Measurements from ENCODE around the gene RNF157.

The RNF157 gene

DNA sequence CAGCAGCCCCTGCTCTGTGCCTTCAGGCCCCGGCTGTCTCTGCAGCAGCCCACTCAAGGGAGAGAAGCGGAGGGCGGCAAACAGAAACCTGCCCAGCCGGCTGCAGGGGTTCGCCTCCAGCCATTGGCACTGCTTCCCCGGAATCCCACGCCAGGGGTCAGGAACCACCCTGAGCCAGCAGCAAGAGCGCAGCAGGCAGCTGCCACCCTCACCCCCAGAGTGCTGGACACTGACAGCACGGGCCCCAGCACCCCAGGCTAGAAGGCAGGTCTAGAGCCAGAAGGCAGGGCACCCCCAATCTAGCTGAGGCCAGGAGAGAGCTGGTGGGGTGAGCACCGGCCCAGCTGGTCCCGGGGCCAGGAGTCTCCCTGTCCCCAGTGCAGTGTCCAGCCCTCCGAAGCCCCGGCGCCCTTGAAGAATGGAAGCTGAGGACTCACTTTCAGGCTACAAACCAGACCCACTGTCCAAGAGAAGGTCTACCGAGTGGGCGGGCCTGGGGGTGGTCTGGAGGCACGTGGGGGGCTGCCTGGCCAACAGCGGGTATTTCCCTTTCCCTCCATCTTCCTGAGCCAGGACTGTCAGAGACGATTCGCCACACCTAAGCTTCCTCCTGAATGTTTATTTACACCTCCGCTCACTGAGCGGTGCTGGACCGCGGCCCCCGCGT is 33.3 kb upstream of the RNF157 start:
- Histone ChIP-seq H3K4me1 (ENCODE audit: control extremely low read depth in 1 of 4, control insufficient read depth in 4 of 4, insufficient read depth in 4 of 4, low read length in 3 of 4) (peaks cover 0 to 75% (median 50%) of the 10 kb centered on the region in 4 experiments), H3K27me3 (replicated peaks in 2 of 5; ENCODE audit: control insufficient read depth in 4 of 5, insufficient read depth in 5 of 5, low read length in 4 of 5) (no peaks in the 10 kb centered on the region), H3K4me3 (ENCODE audit: control insufficient read depth in 1 of 7, extremely low read depth in 1 of 7, insufficient read depth in 4 of 7, low read depth in 2 of 7, low read length in 6 of 7) (peak overlapping the region in 2 of 7 experiments; percentile 48 to 63), H3K27ac (ENCODE audit: insufficient read depth in 1 of 2, low read depth in 1 of 2, low read length in 2 of 2, poor library complexity in 1 of 2, severe bottlenecking in 2 of 2) (no peak overlapping the region), H3K9me3 (ENCODE audit: control extremely low read depth in 1 of 5, control insufficient read depth in 4 of 5, insufficient read depth in 2 of 5, low read depth in 1 of 5, low read length in 4 of 5) (no peaks in the 10 kb centered on the region), H3K36me3 (ENCODE audit: control insufficient read depth in 4 of 4, insufficient read depth in 4 of 4, low read length in 3 of 4) (peaks cover 0 to 24% (median 10%) of the 10 kb centered on the region in 4 experiments)
- CTCF ChIA-PET, result interaction anchor here (1.1 to 7.4 kb wide), 6 partner anchors 21 to 169 kb away, joined by 3 to 35 read pairs (median 4); partner anchors contain the start of gene FOXJ1
- POLR2A ChIA-PET, result interaction anchor here (1.3 kb wide), 1 partner anchor 9 kb away, joined by 4 read pairs; the partner anchor contains the start of gene UBALD2
- DNase-seq, result peak in 1 of 3 donors; percentile 32
- WGBS (ENCODE audit: insufficient coverage), result 73% methylated on average over 25 of the region's 26 CpGs

DNA sequence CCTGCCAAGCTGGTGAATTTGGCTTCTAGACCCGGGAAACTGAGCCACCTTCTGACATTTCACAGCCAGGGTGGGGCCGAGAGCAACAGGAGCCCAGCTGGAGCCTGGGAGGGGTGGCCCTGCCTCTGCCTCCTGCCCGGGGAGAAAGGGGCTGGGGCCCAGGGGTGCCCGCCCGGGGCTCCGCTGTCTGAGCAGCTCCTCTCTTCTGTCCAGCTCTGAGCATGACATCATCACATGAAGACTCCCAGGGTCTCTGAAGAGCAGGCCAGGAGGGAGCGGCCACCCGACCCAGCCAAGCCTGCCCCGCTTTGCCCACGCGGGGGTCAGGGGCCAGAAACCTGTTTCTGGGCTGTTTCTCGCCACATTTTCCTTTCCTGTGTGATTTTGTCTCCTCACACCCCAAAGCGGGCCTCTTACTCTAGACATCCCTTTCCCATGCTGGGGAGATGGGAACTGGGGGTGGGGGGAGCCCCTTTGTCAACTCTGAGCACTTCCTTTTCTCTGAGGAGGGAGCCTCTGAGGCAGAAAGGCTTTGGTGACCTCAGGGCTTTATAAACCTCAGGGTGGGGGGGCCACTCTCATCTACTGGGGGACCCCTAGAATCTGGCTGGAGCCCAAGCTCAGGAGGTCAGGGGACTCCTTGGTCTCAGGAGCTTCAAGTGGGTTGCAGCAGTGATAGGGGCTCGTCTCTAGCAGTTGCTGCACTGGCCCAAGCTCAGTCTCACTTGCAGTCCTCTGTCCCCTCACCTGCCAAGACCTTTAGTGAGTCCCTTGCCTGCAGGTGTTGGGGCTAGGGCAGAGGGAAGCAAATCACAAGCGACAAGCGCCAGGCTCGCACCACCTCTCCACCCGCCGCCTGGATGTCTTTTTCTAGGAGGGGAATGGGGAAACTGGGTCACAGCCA is 32.5 kb upstream of the RNF157 start:
- peak in 2 of 3 donors; percentile 36 to 37 for DNase-seq
- Histone ChIP-seq H3K36me3 (ENCODE audit: control insufficient read depth in 4 of 4, insufficient read depth in 4 of 4, low read length in 3 of 4) (peaks cover 0 to 26% (median 10%) of the 10 kb centered on the region in 4 experiments), H3K4me1 (ENCODE audit: control extremely low read depth in 1 of 4, control insufficient read depth in 4 of 4, insufficient read depth in 4 of 4, low read length in 3 of 4) (peaks cover 3 to 83% (median 58%) of the 10 kb centered on the region in 4 experiments), H3K4me3 (ENCODE audit: control insufficient read depth in 1 of 7, extremely low read depth in 1 of 7, insufficient read depth in 4 of 7, low read depth in 2 of 7, low read length in 6 of 7) (peak overlapping the region in 6 of 7 experiments; percentile 10 to 77 (median 58)), H3K27me3 (replicated peaks in 2 of 5; ENCODE audit: control insufficient read depth in 4 of 5, insufficient read depth in 5 of 5, low read length in 4 of 5) (no peaks in the 10 kb centered on the region), H3K9me3 (ENCODE audit: control extremely low read depth in 1 of 5, control insufficient read depth in 4 of 5, insufficient read depth in 2 of 5, low read depth in 1 of 5, low read length in 4 of 5) (no peaks in the 10 kb centered on the region), H3K27ac (ENCODE audit: insufficient read depth in 1 of 2, low read depth in 1 of 2, low read length in 2 of 2, poor library complexity in 1 of 2, severe bottlenecking in 2 of 2) (peak overlapping the region; percentile 33 to 68)
- ChIA-PET CTCF (interaction anchor here (0.6 to 7.4 kb wide), 9 partner anchors 17 to 152 kb away, joined by 3 to 35 read pairs (median 4); partner anchors contain the start of gene FOXJ1), POLR2A (interaction anchor here (0.8 to 1.5 kb wide), 3 partner anchors 20 to 311 kb away, joined by 3 read pairs; no protein-coding TSS in a partner anchor)
- 60% methylated on average over 10 of the region's 19 CpGs for WGBS (ENCODE audit: insufficient coverage)

DNA sequence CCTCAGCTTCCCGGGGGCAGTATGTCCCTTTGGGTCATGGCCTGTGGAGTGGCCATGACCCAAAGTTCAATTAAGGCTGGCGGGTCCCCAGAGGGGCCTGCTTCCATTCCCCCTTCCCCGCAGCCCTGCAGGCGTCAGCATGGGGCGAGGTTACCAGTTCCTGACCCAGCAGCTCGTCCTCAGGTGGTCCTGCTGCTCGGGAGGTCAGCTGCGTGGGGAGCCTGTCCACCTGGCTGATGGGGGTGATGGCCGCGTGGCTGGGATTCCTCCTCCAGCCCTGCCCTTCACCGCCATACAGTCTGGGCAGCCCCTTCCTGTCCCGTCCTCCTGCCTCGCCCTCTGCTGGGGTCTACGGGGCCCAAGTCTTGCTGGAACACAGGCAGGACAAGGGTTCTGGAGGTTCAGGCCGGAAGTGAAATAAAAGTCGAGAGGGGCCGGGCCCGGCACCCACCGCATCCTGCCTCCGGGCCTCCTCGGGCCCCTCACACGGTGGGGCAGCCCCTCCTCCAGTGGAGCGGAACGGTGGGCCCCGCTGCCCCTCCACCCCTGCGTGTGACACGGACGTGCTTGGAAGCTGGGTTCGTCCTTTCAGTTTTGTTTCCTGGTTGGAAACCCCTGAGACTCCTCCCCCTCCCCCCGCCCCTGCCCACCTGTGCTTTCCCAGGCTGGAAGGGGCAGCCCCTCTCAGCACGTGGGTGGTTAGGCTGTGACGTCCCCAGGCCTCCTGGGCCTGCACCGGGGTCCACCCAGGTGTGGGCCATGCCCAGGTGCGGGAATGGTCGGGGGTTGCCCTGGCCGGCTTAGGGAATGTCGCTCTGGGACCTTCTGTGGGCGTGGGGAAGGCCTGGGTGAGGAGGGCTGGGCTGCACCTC is 31.6 kb upstream of the RNF157 start:
- H3K4me3 ChIP-seq (ENCODE audit: control insufficient read depth in 1 of 7, extremely low read depth in 1 of 7, insufficient read depth in 4 of 7, low read depth in 2 of 7, low read length in 6 of 7), result peak overlapping the region in 6 of 7 experiments; percentile 18 to 77 (median 58)
- peak; percentile 62 to 87 (median 84) for DNase-seq
- ChIA-PET CTCF (interaction anchor here (0.6 to 7.4 kb wide), 8 partner anchors 8 to 152 kb away, joined by 3 to 35 read pairs (median 4); no protein-coding TSS in a partner anchor), POLR2A (interaction anchor here (0.7 to 1.5 kb wide), 5 partner anchors 19 to 310 kb away, joined by 3 read pairs; no protein-coding TSS in a partner anchor)
- H3K27me3 ChIP-seq (replicated peaks in 2 of 5; ENCODE audit: control insufficient read depth in 4 of 5, insufficient read depth in 5 of 5, low read length in 4 of 5), result no peaks in the 10 kb centered on the region
- H3K9me3 ChIP-seq (ENCODE audit: control extremely low read depth in 1 of 5, control insufficient read depth in 4 of 5, insufficient read depth in 2 of 5, low read depth in 1 of 5, low read length in 4 of 5), result no peaks in the 10 kb centered on the region
- 6% methylated on average over 19 of the region's 38 CpGs for WGBS (ENCODE audit: insufficient coverage)
- peaks cover 7 to 89% (median 67%) of the 10 kb centered on the region in 4 experiments for H3K4me1 ChIP-seq (ENCODE audit: control extremely low read depth in 1 of 4, control insufficient read depth in 4 of 4, insufficient read depth in 4 of 4, low read length in 3 of 4)
- peak overlapping the region; percentile 40 to 68 for H3K27ac ChIP-seq (ENCODE audit: insufficient read depth in 1 of 2, low read depth in 1 of 2, low read length in 2 of 2, poor library complexity in 1 of 2, severe bottlenecking in 2 of 2)
- H3K36me3 ChIP-seq (ENCODE audit: control insufficient read depth in 4 of 4, insufficient read depth in 4 of 4, low read length in 3 of 4), result peaks cover 0 to 29% (median 10%) of the 10 kb centered on the region in 4 experiments

- 93% methylated on average over 10 of the region's 14 CpGs for WGBS (ENCODE audit: insufficient coverage)
- Histone ChIP-seq H3K4me3 (ENCODE audit: control insufficient read depth in 1 of 7, extremely low read depth in 1 of 7, insufficient read depth in 4 of 7, low read depth in 2 of 7, low read length in 6 of 7) (peak overlapping the region in 2 of 7 experiments; percentile 72 to 77), H3K36me3 (ENCODE audit: control insufficient read depth in 4 of 4, insufficient read depth in 4 of 4, low read length in 3 of 4) (peaks cover 0 to 31% (median 10%) of the 10 kb centered on the region in 4 experiments), H3K27ac (ENCODE audit: insufficient read depth in 1 of 2, low read depth in 1 of 2, low read length in 2 of 2, poor library complexity in 1 of 2, severe bottlenecking in 2 of 2) (peak overlapping the region; percentile 40 to 68), H3K4me1 (ENCODE audit: control extremely low read depth in 1 of 4, control insufficient read depth in 4 of 4, insufficient read depth in 4 of 4, low read length in 3 of 4) (peaks cover 7 to 89% (median 74%) of the 10 kb centered on the region in 4 experiments), H3K9me3 (ENCODE audit: control extremely low read depth in 1 of 5, control insufficient read depth in 4 of 5, insufficient read depth in 2 of 5, low read depth in 1 of 5, low read length in 4 of 5) (no peaks in the 10 kb centered on the region), H3K27me3 (replicated peaks in 2 of 5; ENCODE audit: control insufficient read depth in 4 of 5, insufficient read depth in 5 of 5, low read length in 4 of 5) (no peaks in the 10 kb centered on the region)
- ChIA-PET CTCF (interaction anchor here (0.9 to 7.4 kb wide), 7 partner anchors 9 to 145 kb away, joined by 3 to 35 read pairs (median 3); no protein-coding TSS in a partner anchor), POLR2A (interaction anchor here (0.7 to 1.5 kb wide), 4 partner anchors 18 to 193 kb away, joined by 3 read pairs; no protein-coding TSS in a partner anchor)
- no peak for DNase-seq
These were observed 30.7 kb upstream of the RNF157 start for GRCh38 chr17:76270770-76271668.

DNA sequence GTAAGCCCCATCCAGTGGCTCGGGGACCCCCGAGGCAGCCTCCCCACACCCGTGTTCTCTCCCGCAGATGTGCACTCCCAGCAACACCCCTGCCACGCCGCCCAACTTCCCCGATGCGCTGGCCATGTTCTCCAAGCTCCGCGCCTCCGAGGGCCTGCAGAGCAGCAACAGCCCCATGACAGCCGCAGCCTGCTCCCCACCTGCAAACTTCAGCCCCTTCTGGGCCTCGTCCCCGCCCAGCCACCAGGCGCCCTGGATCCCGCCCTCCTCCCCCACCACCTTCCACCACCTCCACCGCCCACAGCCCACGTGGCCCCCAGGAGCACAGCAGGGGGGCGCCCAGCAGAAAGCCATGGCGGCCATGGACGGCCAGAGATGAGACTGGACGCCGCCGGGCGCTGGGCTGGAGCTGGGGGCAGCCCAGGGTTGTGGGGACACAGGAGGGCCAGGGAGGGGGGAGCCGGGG is 29.9 kb upstream of the RNF157 start:
- ChIA-PET POLR2A (interaction anchor here (1.4 kb wide), 1 partner anchor 20 kb away, joined by 3 read pairs; no protein-coding TSS in a partner anchor), CTCF (interaction anchor here (1.6 to 7.4 kb wide), 3 partner anchors 9 to 23 kb away, joined by 3 to 35 read pairs (median 27); no protein-coding TSS in a partner anchor)
- H3K9me3 ChIP-seq (ENCODE audit: control extremely low read depth in 1 of 5, control insufficient read depth in 4 of 5, insufficient read depth in 2 of 5, low read depth in 1 of 5, low read length in 4 of 5), result no peaks in the 10 kb centered on the region
- H3K27me3 ChIP-seq (replicated peaks in 2 of 5; ENCODE audit: control insufficient read depth in 4 of 5, insufficient read depth in 5 of 5, low read length in 4 of 5), result no peaks in the 10 kb centered on the region
- H3K4me1 ChIP-seq (ENCODE audit: control extremely low read depth in 1 of 4, control insufficient read depth in 4 of 4, insufficient read depth in 4 of 4, low read length in 3 of 4), result peaks cover 7 to 82% (median 72%) of the 10 kb centered on the region in 4 experiments
- peak overlapping the region in 1 of 2 experiments; percentile 94 for H3K27ac ChIP-seq (ENCODE audit: insufficient read depth in 1 of 2, low read depth in 1 of 2, low read length in 2 of 2, poor library complexity in 1 of 2, severe bottlenecking in 2 of 2)
- no peak overlapping the region for H3K4me3 ChIP-seq (ENCODE audit: control insufficient read depth in 1 of 7, extremely low read depth in 1 of 7, insufficient read depth in 4 of 7, low read depth in 2 of 7, low read length in 6 of 7)
- peaks cover 0 to 31% (median 10%) of the 10 kb centered on the region in 4 experiments for H3K36me3 ChIP-seq (ENCODE audit: control insufficient read depth in 4 of 4, insufficient read depth in 4 of 4, low read length in 3 of 4)
- no peak for DNase-seq
- WGBS (ENCODE audit: insufficient coverage), result 85% methylated on average over 4 of the region's 26 CpGs

Measured in common myeloid progenitor, CD34-positive (primary cell).